CD14-positive monocyte (primary cell): ENCODE data around the gene ARMCX2. TPM values are rescaled to one million over a fixed set of nuclear protein-coding genes. Genes with fewer than 3 reads are reported as not detected.
A peak's percentile ranks its signal among the peaks of the same experiment; 100 is the strongest.

Source experiments
- DNase-seq, 3 donors: peaks; one replicate each; pipeline ENCODE4 v3.0.0-alpha.2; 2011 to 2022
- H2AFZ ChIP-seq: 2 replicates; pipeline ENCODE4 v1.6.0; 2012; ENCODE audit warnings: mild to moderate bottlenecking, low read depth, low read length, inconsistent platforms; ENCODE audit not compliant: insufficient read depth, poor library complexity, severe bottlenecking
- H3K27ac ChIP-seq, 2 donors: 1 replicate in 1 of 2; 2 replicates in 1 of 2; pipeline ENCODE4 v1.5.1; 2012 to 2013; ENCODE audit warnings: low read length in 2 of 2, control low read depth in 1 of 2, inconsistent platforms in 1 of 2, low read depth in 1 of 2, mild to moderate bottlenecking in 1 of 2
- H3K27me3 ChIP-seq, 2 donors: one replicate each; pipeline versions ENCODE4 v1.6.0 to v1.6.1; 2011 to 2013; ENCODE audit warnings: low read length in 2 of 2; ENCODE audit not compliant: control insufficient read depth in 2 of 2, insufficient read depth in 2 of 2
- H3K36me3 ChIP-seq, 2 donors: replicated peaks in 1 of 2; 1 replicate in 1 of 2; 2 replicates in 1 of 2; pipeline versions ENCODE4 v1.5.1 to v1.6.1; 2012 to 2013; ENCODE audit warnings: low read length in 2 of 2, control low read depth in 1 of 2, inconsistent platforms in 1 of 2, mild to moderate bottlenecking in 1 of 2; ENCODE audit not compliant: insufficient read depth in 2 of 2, control insufficient read depth in 1 of 2
- H3K4me1 ChIP-seq, 2 donors: 1 replicate in 1 of 2; 2 replicates in 1 of 2; pipeline versions ENCODE4 v1.5.1 to v1.6.1; 2012 to 2013; ENCODE audit warnings: low read length in 2 of 2, control low read depth in 1 of 2, inconsistent platforms in 1 of 2, mild to moderate bottlenecking in 1 of 2, moderate library complexity in 1 of 2; ENCODE audit not compliant: insufficient read depth in 2 of 2, control insufficient read depth in 1 of 2
- H3K4me2 ChIP-seq: replicated peaks from 2 replicates; pipeline ENCODE3; 2012; ENCODE audit warnings: low read length, moderate library complexity, mild to moderate bottlenecking; ENCODE audit not compliant: poor library complexity, severe bottlenecking; ENCODE audit errors: extremely low read depth
- H3K4me3 ChIP-seq, 3 experiments: fragments of 200-600 bp in 1 of 3; sonication (generic) in 1 of 3; replicated peaks in 1 of 3; 1 replicate in 2 of 3; 2 replicates in 1 of 3; pipeline ENCODE4 v1.5.1; 2011 to 2013; ENCODE audit warnings: low read length in 3 of 3, mild to moderate bottlenecking in 3 of 3, control low read depth in 2 of 3, low read depth in 2 of 3, inconsistent platforms in 1 of 3, moderate library complexity in 1 of 3
- H3K79me2 ChIP-seq: 2 replicates; pipeline ENCODE4 v1.6.0; 2012; ENCODE audit warnings: mild to moderate bottlenecking, control low read depth, inconsistent platforms, low read length, moderate library complexity; ENCODE audit not compliant: insufficient read depth
- H3K9ac ChIP-seq: 2 replicates; pipeline ENCODE4 v1.6.0; 2017; ENCODE audit warnings: low read length, mild to moderate bottlenecking; ENCODE audit not compliant: insufficient read depth, poor library complexity, severe bottlenecking
- H3K9me3 ChIP-seq, 2 donors: replicated peaks in 1 of 2; 1 replicate in 1 of 2; 2 replicates in 1 of 2; pipeline versions ENCODE4 v1.5.1 to v1.6.1; 2012 to 2013; ENCODE audit warnings: low read length in 2 of 2, control low read depth in 1 of 2; ENCODE audit not compliant: control insufficient read depth in 1 of 2, insufficient read depth in 1 of 2
- H4K20me1 ChIP-seq: 2 replicates; pipeline ENCODE4 v1.6.0; 2012; ENCODE audit warnings: mild to moderate bottlenecking, low read length, control low read depth, moderate library complexity; ENCODE audit not compliant: insufficient read depth
- H3K27ac Mint-ChIP-seq, 7 donors: one replicate each; pipeline ENCODE4 v1.8.0; 2020; ENCODE audit warnings: mild to moderate bottlenecking in 7 of 7, mixed read lengths in 7 of 7, moderate library complexity in 6 of 7, inconsistent platforms in 2 of 7
- H3K27me3 Mint-ChIP-seq, 3 donors: one replicate each; pipeline ENCODE4 v1.8.0; 2021 to 2022; ENCODE audit warnings: low read depth in 3 of 3, mild to moderate bottlenecking in 3 of 3, mixed read lengths in 3 of 3, moderate library complexity in 3 of 3, inconsistent platforms in 1 of 3
- H3K36me3 Mint-ChIP-seq, 2 donors: one replicate each; pipeline ENCODE4 v1.8.0; 2020; ENCODE audit warnings: mixed read lengths in 2 of 2, inconsistent platforms in 1 of 2, mild to moderate bottlenecking in 1 of 2
- H3K4me1 Mint-ChIP-seq: one replicate; pipeline ENCODE4 v1.8.0; 2020; ENCODE audit warnings: mild to moderate bottlenecking, mixed read lengths
- H3K4me3 Mint-ChIP-seq, 2 donors: one replicate each; pipeline ENCODE4 v1.8.0; 2020; ENCODE audit warnings: mild to moderate bottlenecking in 2 of 2, mixed read lengths in 2 of 2, moderate library complexity in 1 of 2
- H3K9me3 Mint-ChIP-seq, 7 donors: one replicate each; pipeline ENCODE4 v1.8.0; 2020 to 2022; ENCODE audit warnings: mixed read lengths in 7 of 7, mild to moderate bottlenecking in 6 of 7, moderate library complexity in 6 of 7, inconsistent platforms in 2 of 7
- CTCF ChIP-seq: fragments of 200-600 bp; IDR thresholded peaks from one replicate; pipeline ENCODE4 v1.8.0; 2022; ENCODE audit warnings: antibody characterized with exemption, mild to moderate bottlenecking
- WGBS: methylation state at CpG from one replicate; pipeline ENCODE4 v1.1.5; 2013; ENCODE audit warnings: missing lambda C conversion rate; ENCODE audit not compliant: insufficient coverage; 5-methylcytosine and 5-hydroxymethylcytosine counted together
- intact Hi-C, 2 donors: fragments of 100-400 bp; cut with micrococcal nuclease; formaldehyde crosslinking; loops; one replicate each; pipeline versions ENCODE4 v1.15.0 to v1.15.1; 2023
- polyA plus RNA-seq, 3 donors: library from polyadenylated mRNA; depleted of rRNA in 1 of 3; unstranded in 2 of 3; stranded (reverse) in 1 of 3; fragments of 300-500 nt in 2 of 3; fragments of >200 nt in 1 of 3; fragmentation: Illumina TruSeq in 2 of 3; gene quantifications; 1 replicate in 2 of 3; 2 replicates in 1 of 3; pipeline ENCODE4 v1.2.3, GENCODE V29; 2012 to 2021

Gene ARMCX2
- polyA plus RNA-seq, 3 donors, result 0.27 to 0.63 (median 0.61) TPM

- Histone ChIP-seq H3K4me2 (no peak overlapping the region), H3K27me3 (no peaks in the 10 kb centered on the region), H3K9me3 (no peaks in the 10 kb centered on the region), H3K79me2 (peaks cover 13% of the 10 kb centered on the region), H3K27ac (no peak overlapping the region), H4K20me1 (no peaks in the 10 kb centered on the region), H3K4me3 (no peak overlapping the region), H3K36me3 (no peaks in the 10 kb centered on the region), H3K4me1 (peaks cover 11 to 17% of the 10 kb centered on the region in 2 donors), H2AFZ (no peak overlapping the region), H3K9ac (no peak overlapping the region)
- DNase-seq, result peak in 1 of 3 donors; percentile 23
- Mint-ChIP-seq H3K27ac (peak overlapping the region in 1 of 7 donors; percentile 46), H3K27me3 (peaks cover 0 to 10% (median 0%) of the 10 kb centered on the region in 3 donors), H3K4me1 (peaks cover 18% of the 10 kb centered on the region), H3K4me3 (no peak overlapping the region), H3K9me3 (peaks cover 0 to 2% (median 1%) of the 10 kb centered on the region in 7 donors), H3K36me3 (peaks cover 3 to 4% of the 10 kb centered on the region in 2 donors)
- TF ChIP-seq CTCF, result no peak
- intact Hi-C loops, result no loop called here
Observed at GRCh38 chrX:101619364-101619763, 40.3 kb downstream of the ARMCX2 start.

- WGBS, result 0% methylated on average over 1 of the region's 39 CpGs
- intact Hi-C loops, result no loop called here
Observed at GRCh38 chrX:101617211-101618191, 42.1 kb downstream of the ARMCX2 start, which contains the start of gene ARMCX6. Gene ARMCX6 (minus strand): TSS chrX:101618000. CDS start chrX:101616620, 1,380 bp downstream.

More at GRCh38 chrX:101617211-101618191, 42.1 kb downstream of the ARMCX2 start, which contains the start of gene ARMCX6:
- Histone ChIP-seq H3K9ac (peak within 1 kb of the TSS; percentile 69), H4K20me1 (no peaks in the 10 kb centered on the region), H3K36me3 (no peaks in the 10 kb centered on the region), H3K4me2 (peak within 1 kb of the TSS; percentile 79), H3K4me3 (peak within 1 kb of the TSS; percentile 68 to 80 (median 75)), H3K79me2 (no peaks in the 10 kb centered on the region), H3K4me1 (peaks cover 6 to 9% of the 10 kb centered on the region in 2 donors), H3K27me3 (no peaks in the 10 kb centered on the region), H3K27ac (peak within 1 kb of the TSS; percentile 44 to 77), H2AFZ (peak within 1 kb of the TSS; percentile 74), H3K9me3 (no peaks in the 10 kb centered on the region)
- DNase-seq, result peak; percentile 69 to 76 (median 75)
- Mint-ChIP-seq H3K27me3 (peaks cover 0 to 2% (median 0%) of the 10 kb centered on the region in 3 donors), H3K36me3 (peaks cover 2 to 3% of the 10 kb centered on the region in 2 donors), H3K9me3 (peaks cover 0 to 1% (median 0%) of the 10 kb centered on the region in 7 donors), H3K4me1 (peaks cover 10% of the 10 kb centered on the region), H3K27ac (peak within 1 kb of the TSS; percentile 77 to 93 (median 89)), H3K4me3 (peak within 1 kb of the TSS; percentile 84 to 93)
- TF ChIP-seq CTCF, result peak; percentile 20
